Activated CD8-positive, alpha-beta T cell treated with anti-CD3 and anti-CD28 coated beads for 36 hours (primary cell): Measurements from ENCODE around the gene WDR55. TPM values are rescaled to one million over a fixed set of nuclear protein-coding genes. Genes with fewer than 3 reads are reported as not detected.
A peak's percentile ranks its signal among the peaks of the same experiment; 100 is the strongest.
"Not testable (repeated sequence)": the region's sequence is repeated elsewhere in the genome, so short reads cannot be mapped to it uniquely, and the experiment has no call there.

Experiments used
- ATAC-seq: fragments of 200-7000 bp; cut with Tn5 transposase; one replicate; pipeline ENCODE4 v1.10.0; 2021; ENCODE audit warnings: mild to moderate bottlenecking, moderate library complexity
- CTCF ChIA-PET: fragments of 350-600 bp; sonication (Branson Sonifier 250); formaldehyde crosslinking; loops from one replicate; lab custom pipeline; 2021; ENCODE audit warnings: antibody characterized with exemption; lab: Charles Lee
- POLR2A ChIA-PET: fragments of 350-600 bp; sonication (Branson Sonifier 250); formaldehyde crosslinking; loops from one replicate; lab custom pipeline; 2021; ENCODE audit warnings: antibody characterized with exemption; lab: Charles Lee
- DNase-seq: peaks from one replicate; pipeline ENCODE4 v3.0.0-alpha.2; 2020
- H3K27ac Mint-ChIP-seq: one replicate; pipeline ENCODE4 v1.8.0; 2021; ENCODE audit warnings: mild to moderate bottlenecking, mixed read lengths
- H3K27me3 Mint-ChIP-seq: one replicate; pipeline ENCODE4 v1.8.0; 2021; ENCODE audit warnings: mixed read lengths
- H3K36me3 Mint-ChIP-seq: one replicate; pipeline ENCODE4 v1.8.0; 2021; ENCODE audit warnings: low read depth, mixed read lengths
- H3K4me1 Mint-ChIP-seq: one replicate; pipeline ENCODE4 v1.8.0; 2021; ENCODE audit warnings: low read depth, mixed read lengths
- H3K4me3 Mint-ChIP-seq: one replicate; pipeline ENCODE4 v1.8.0; 2021; ENCODE audit warnings: mild to moderate bottlenecking, moderate library complexity, mixed read lengths
- H3K9me3 Mint-ChIP-seq: one replicate; pipeline ENCODE4 v1.8.0; 2021; ENCODE audit warnings: mixed read lengths
- CTCF ChIP-seq: fragments of 200-600 bp; IDR thresholded peaks from one replicate; pipeline ENCODE4 v1.8.0; 2022; ENCODE audit warnings: antibody characterized with exemption, mild to moderate bottlenecking
- intact Hi-C: fragments of 100-400 bp; cut with micrococcal nuclease; formaldehyde crosslinking; loops from one replicate; pipeline ENCODE4 v1.10.0; 2022
- total RNA-seq, 2 experiments: library from RNA; stranded (reverse); gene quantifications; one replicate each; pipeline ENCODE4 v1.2.3, GENCODE V29; 2021

WDR55 gene, protein sequence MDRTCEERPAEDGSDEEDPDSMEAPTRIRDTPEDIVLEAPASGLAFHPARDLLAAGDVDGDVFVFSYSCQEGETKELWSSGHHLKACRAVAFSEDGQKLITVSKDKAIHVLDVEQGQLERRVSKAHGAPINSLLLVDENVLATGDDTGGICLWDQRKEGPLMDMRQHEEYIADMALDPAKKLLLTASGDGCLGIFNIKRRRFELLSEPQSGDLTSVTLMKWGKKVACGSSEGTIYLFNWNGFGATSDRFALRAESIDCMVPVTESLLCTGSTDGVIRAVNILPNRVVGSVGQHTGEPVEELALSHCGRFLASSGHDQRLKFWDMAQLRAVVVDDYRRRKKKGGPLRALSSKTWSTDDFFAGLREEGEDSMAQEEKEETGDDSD
- 10 to 100 TPM; 30.1 to 31.8 TPM for total RNA-seq

DNA sequence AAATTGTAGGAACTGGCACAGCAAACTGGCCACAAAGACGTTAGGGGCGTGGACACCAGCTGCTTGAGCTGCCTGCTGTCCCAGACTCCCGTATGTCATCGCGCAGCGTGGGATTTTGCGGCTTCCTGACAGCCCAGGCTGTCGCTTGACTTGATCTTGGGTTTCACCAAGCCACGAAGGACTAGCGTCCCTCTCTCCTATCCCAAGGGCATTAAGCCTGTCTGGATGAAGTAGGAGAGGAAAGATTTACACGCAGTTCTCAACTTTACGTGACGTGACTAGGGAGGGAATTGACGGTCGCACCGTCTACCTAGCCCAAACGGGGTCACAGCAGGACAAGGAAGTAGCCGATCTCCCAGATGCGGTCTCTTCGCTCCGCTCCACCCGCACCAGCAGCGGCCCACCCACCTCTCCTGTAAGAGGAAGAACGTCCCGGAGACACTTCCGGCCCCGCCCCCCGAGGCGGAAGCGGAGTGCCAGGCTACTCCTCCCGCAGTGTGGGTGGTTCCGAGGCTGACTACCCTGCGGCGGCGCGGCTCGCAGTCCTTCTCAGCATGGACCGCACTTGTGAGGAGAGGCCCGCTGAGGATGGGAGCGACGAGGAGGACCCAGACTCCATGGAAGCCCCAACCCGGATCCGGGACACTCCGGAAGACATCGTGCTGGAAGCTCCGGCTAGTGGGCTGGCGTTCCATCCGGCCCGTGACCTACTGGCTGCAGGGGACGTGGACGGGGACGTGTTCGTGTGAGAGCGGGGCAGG, at the start of gene WDR55:
Gene WDR55 (plus strand): TSS at position 546 of the 761 bp plus-strand sequence. CDS start 9 bp downstream, at position 555.
- H3K36me3 Mint-ChIP-seq: peaks cover 73% of the 10 kb centered on the region

GRCh38 chr5:140622301-140622700, 42.4 kb upstream of the WDR55 start:
- no peaks in the 10 kb centered on the region for H3K36me3 Mint-ChIP-seq
- H3K4me3 Mint-ChIP-seq: no peak overlapping the region
- intact Hi-C loops: no loop called here
- DNase-seq (no peak), ATAC-seq (no peak)
- H3K27ac Mint-ChIP-seq: no peak overlapping the region
- ChIA-PET CTCF (interaction anchor here (0.7 to 1.5 kb wide), 2 partner anchors 12 to 198 kb away, joined by 3 to 5 read pairs; no protein-coding TSS in a partner anchor), POLR2A (no interaction called here)
- TF ChIP-seq CTCF: no peak
- H3K9me3 Mint-ChIP-seq: no peaks in the 10 kb centered on the region
- H3K27me3 Mint-ChIP-seq: peaks cover 9% of the 10 kb centered on the region
- no peaks in the 10 kb centered on the region for H3K4me1 Mint-ChIP-seq

More for the DNA sequence above, at the start of gene WDR55:
- Mint-ChIP-seq H3K9me3 (no peaks in the 10 kb centered on the region), H3K4me3 (peak within 1 kb of the TSS; percentile 99), H3K27me3 (no peaks in the 10 kb centered on the region), H3K27ac (peak within 1 kb of the TSS; percentile 95), H3K4me1 (peaks cover 26% of the 10 kb centered on the region)
- DNase-seq (peak; percentile 97), ATAC-seq (peak; percentile 96)
- intact Hi-C loops: no loop called here
- CTCF ChIA-PET: interaction anchor here (1.1 to 1.9 kb wide), 3 partner anchors 9 to 22 kb away, joined by 3 to 4 read pairs (median 3); partner anchors contain the start of genes IK and NDUFA2
- POLR2A ChIA-PET: interaction anchor here (1.0 to 5.5 kb wide), 15 partner anchors 10 to 318 kb away, joined by 3 to 37 read pairs (median 4); partner anchors contain the start of genes EIF4EBP3, HARS1, HARS2 and HBEGF
- no peak for TF ChIP-seq CTCF

- POLR2A ChIA-PET: not testable (repeated sequence)
Observed at GRCh38 chr5:140623061-140623460, 41.6 kb upstream of the WDR55 start.

DNA sequence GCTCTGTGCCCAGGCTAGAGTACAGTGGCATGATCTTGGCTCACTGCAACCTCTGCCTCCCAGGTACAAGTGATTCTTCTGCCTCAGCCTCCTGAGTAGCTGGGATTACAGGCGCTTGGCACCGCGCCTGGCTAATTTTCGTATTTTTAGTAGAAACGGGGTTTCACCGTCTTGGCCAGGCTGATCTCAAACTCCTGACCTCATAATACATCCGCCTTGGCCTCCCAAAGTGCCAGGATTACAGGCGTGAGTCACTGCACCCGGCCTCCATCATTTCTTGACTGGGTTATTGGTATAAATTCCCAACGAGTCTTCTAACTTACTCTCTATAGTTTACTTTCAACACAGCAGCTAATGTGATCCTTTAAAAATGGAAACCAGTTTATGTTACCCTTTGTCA, 39.8 kb upstream of the WDR55 start:
- H3K27ac Mint-ChIP-seq, H3K9me3 Mint-ChIP-seq, H3K4me3 Mint-ChIP-seq, H3K36me3 Mint-ChIP-seq, DNase-seq, POLR2A ChIA-PET, ATAC-seq, H3K4me1 Mint-ChIP-seq, intact Hi-C loops: not testable (repeated sequence)
- H3K27me3 Mint-ChIP-seq: peaks cover 12% of the 10 kb centered on the region
- CTCF ChIA-PET: interaction anchor here (1.4 to 2.2 kb wide), 3 partner anchors 10 to 253 kb away, joined by 3 to 7 read pairs (median 3); partner anchors contain the start of gene EIF4EBP3

More at GRCh38 chr5:140623061-140623460, 41.6 kb upstream of the WDR55 start:
- H3K4me1 Mint-ChIP-seq, DNase-seq, H3K27ac Mint-ChIP-seq, ATAC-seq, H3K4me3 Mint-ChIP-seq, intact Hi-C loops, H3K9me3 Mint-ChIP-seq, H3K36me3 Mint-ChIP-seq: not testable (repeated sequence)
- CTCF ChIA-PET: interaction anchor here (0.7 to 1.5 kb wide), 2 partner anchors 12 to 199 kb away, joined by 3 to 5 read pairs; no protein-coding TSS in a partner anchor
- peaks cover 10% of the 10 kb centered on the region for H3K27me3 Mint-ChIP-seq

DNA sequence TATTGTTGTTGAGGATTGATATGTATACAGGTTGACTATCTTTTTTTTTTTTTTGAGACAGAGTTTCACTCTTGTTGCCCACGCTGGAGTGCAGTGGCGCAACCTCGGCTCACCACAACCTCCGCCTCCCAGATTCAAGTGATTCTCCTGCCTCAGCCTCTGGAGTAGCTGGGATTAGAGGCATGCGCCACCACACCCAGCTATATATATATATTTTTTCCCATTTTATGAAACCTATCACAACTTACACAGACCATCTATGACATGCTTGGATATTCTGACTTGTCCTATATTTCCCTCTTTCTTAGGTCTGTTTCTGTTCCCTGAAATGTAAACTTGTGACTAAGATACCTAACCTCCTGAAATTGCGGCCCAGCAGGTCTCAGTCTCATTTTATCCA, 36.7 kb upstream of the WDR55 start:
- Mint-ChIP-seq H3K9me3 (peaks cover 3% of the 10 kb centered on the region), H3K4me1 (peaks cover 9% of the 10 kb centered on the region), H3K27ac (no peak overlapping the region), H3K36me3 (peaks cover 2% of the 10 kb centered on the region), H3K27me3 (peaks cover 11% of the 10 kb centered on the region), H3K4me3 (no peak overlapping the region)
- TF ChIP-seq CTCF: no peak
- ChIA-PET CTCF (interaction anchor here (1.1 kb wide), 1 partner anchor 276 kb away, joined by 3 read pairs; no protein-coding TSS in a partner anchor), POLR2A (no interaction called here)
- ATAC-seq (no peak), DNase-seq (no peak)
- intact Hi-C loops: no loop called here
